Measurements from ENCODE around the gene MAP1LC3B.

DNA sequence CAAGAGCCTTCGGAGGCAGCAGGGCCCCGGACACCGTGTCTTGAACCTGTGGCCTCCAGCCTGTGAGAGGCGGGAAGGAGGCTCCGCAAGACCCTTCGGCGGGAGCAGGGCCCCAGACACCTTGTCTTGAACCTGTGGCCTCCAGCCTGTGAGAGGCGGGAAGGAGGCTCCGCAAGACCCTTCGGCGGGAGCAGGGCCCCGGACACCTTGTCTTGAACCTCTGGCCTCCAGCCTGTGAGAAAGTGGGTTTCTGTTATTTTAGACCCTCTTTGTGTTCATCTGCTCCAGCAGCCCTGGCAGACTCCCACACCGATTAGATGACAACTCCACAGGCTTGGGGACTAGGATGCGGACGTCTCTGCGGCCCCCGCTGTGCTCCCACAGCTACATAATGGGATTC lies 38.5 kb upstream of the MAP1LC3B start:
- TF ChIP-seq ZBTB8A (tag by site-specific recombination; IDR thresholded peaks at IDR 0.05) (no peak), ZNF768 (tag by site-specific recombination; IDR thresholded peaks at IDR 0.05) (no peak), ZNF416 (tag by site-specific recombination; IDR thresholded peaks at IDR 0.05) (no peak), CTCF (tag by site-specific recombination; IDR thresholded peaks at IDR 0.05) (no peak), ZNF24 (tag by site-specific recombination; IDR thresholded peaks at IDR 0.05) (no peak), ZNF76 (tag by site-specific recombination; IDR thresholded peaks at IDR 0.05; ENCODE audit: borderline replicate concordance, low read depth) (no peak), ZNF239 (tag by site-specific recombination; IDR thresholded peaks at IDR 0.05) (no peak), ZBTB17 (tag by site-specific recombination; IDR thresholded peaks at IDR 0.05) (no peak)
